ENCODE measurements around the gene PGAP3.
A peak's percentile ranks its signal among the peaks of the same experiment; 100 is the strongest.

DNA sequence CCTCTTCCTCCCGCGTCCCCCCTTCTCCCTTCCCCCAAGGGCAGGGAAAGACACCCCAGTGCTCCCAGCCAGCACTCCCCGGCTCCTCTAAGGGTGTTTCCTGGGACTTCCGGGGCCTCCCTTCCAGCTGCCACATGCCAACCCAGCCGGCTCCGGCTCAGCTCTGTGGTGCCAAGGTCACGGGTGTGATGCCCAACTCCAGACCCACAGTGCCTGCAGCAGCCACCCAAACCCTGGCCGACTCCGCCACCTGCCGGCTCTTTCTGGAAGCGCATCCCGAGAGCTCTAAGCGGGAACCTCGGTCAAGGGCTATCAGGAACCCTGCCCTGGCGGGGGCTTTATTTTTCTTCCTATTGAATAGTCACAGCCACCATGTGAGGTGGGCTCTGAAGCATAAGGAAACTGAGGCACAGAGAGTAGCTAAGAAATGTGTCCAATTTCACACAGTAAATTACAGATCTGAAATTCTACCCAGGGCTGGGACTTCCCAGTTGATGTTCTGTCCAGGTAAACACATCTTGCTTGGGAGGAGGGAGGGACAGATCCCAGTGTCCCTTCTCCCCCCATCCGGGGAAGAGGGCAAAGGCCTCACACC is 64.4 kb downstream of the PGAP3 start:
- TF ChIP-seq, protein P1, sequence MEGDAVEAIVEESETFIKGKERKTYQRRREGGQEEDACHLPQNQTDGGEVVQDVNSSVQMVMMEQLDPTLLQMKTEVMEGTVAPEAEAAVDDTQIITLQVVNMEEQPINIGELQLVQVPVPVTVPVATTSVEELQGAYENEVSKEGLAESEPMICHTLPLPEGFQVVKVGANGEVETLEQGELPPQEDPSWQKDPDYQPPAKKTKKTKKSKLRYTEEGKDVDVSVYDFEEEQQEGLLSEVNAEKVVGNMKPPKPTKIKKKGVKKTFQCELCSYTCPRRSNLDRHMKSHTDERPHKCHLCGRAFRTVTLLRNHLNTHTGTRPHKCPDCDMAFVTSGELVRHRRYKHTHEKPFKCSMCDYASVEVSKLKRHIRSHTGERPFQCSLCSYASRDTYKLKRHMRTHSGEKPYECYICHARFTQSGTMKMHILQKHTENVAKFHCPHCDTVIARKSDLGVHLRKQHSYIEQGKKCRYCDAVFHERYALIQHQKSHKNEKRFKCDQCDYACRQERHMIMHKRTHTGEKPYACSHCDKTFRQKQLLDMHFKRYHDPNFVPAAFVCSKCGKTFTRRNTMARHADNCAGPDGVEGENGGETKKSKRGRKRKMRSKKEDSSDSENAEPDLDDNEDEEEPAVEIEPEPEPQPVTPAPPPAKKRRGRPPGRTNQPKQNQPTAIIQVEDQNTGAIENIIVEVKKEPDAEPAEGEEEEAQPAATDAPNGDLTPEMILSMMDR (IDR thresholded peaks at IDR 0.05): peak; percentile 86 to 96 (median 94)
- no peak for TF ChIP-seq POLR2A (IDR thresholded peaks at IDR 0.05)

Data from upper lobe of left lung (tissue), 4 donors.